GM18873 (cell line): Measurements from ENCODE around the gene SHOC1.
"Not testable (repeated sequence)": the region's sequence is repeated elsewhere in the genome, so short reads cannot be mapped to it uniquely, and the experiment has no call there.

Experiments used
- ATAC-seq: cut with Tn5 transposase; IDR thresholded peaks from one replicate; pipeline ENCODE4 v1.9.1; 2021; ENCODE audit warnings: mild to moderate bottlenecking, moderate library complexity, moderate number of reproducible peaks; ENCODE audit not compliant: unreplicated experiment, low FRiP score

SHOC1 gene

GRCh38 chr9:111794835-111795556, at the start of gene SHOC1:
SHOC1 (minus strand) TSS chr9:111794937; CDS start chr9:111791418, 3,519 bp downstream.
- ATAC-seq, result no peak

- no peak for ATAC-seq
These were observed 49.2 kb upstream of the SHOC1 start for GRCh38 chr9:111843971-111844370.

- ATAC-seq, result no peak
These were observed 47.6 kb upstream of the SHOC1 start for GRCh38 chr9:111842313-111842712.

- ATAC-seq, result no peak
These were observed 45.7 kb upstream of the SHOC1 start for GRCh38 chr9:111840442-111840841.

GRCh38 chr9:111839987-111840386, 45.2 kb upstream of the SHOC1 start:
- ATAC-seq, result no peak

- peak; percentile 61 for ATAC-seq
These were observed 44.6 kb upstream of the SHOC1 start for GRCh38 chr9:111839387-111839786.

GRCh38 chr9:111838439-111838838, 43.7 kb upstream of the SHOC1 start:
- ATAC-seq, result no peak

- ATAC-seq, result no peak
These were observed 41.6 kb upstream of the SHOC1 start for GRCh38 chr9:111836311-111836710.

- no peak for ATAC-seq
These were observed 39.2 kb upstream of the SHOC1 start for GRCh38 chr9:111833941-111834340.

GRCh38 chr9:111832449-111832848, 37.7 kb upstream of the SHOC1 start:
- no peak for ATAC-seq

GRCh38 chr9:111831371-111832108, 36.8 kb upstream of the SHOC1 start:
- no peak for ATAC-seq

GRCh38 chr9:111828193-111828592, 33.5 kb upstream of the SHOC1 start:
- ATAC-seq, result no peak

- ATAC-seq, result no peak
These were observed 30.9 kb upstream of the SHOC1 start for GRCh38 chr9:111825468-111826145.

GRCh38 chr9:111821006-111821528, 26.3 kb upstream of the SHOC1 start:
- ATAC-seq, result no peak

GRCh38 chr9:111819360-111819759, 24.6 kb upstream of the SHOC1 start:
- no peak for ATAC-seq

- no peak for ATAC-seq
These were observed 20.7 kb upstream of the SHOC1 start for GRCh38 chr9:111815285-111816070.

GRCh38 chr9:111812337-111812736, 17.6 kb upstream of the SHOC1 start:
- ATAC-seq, result no peak

GRCh38 chr9:111810908-111811307, 16.2 kb upstream of the SHOC1 start:
- ATAC-seq, result no peak

- not testable (repeated sequence) for ATAC-seq
These were observed 15.7 kb upstream of the SHOC1 start for GRCh38 chr9:111810415-111810814.

- ATAC-seq, result no peak
These were observed 12.5 kb upstream of the SHOC1 start for GRCh38 chr9:111807197-111807596.
